Measurements from ENCODE around the gene UGCG. TPM values are rescaled to one million over a fixed set of nuclear protein-coding genes. Genes with fewer than 3 reads are reported as not detected.

Gene UGCG
- total and polyA plus RNA-seq, 2 of the 4 experiments (the other 2 are of a cell fraction) = 84.2 to 104 TPM

DNA sequence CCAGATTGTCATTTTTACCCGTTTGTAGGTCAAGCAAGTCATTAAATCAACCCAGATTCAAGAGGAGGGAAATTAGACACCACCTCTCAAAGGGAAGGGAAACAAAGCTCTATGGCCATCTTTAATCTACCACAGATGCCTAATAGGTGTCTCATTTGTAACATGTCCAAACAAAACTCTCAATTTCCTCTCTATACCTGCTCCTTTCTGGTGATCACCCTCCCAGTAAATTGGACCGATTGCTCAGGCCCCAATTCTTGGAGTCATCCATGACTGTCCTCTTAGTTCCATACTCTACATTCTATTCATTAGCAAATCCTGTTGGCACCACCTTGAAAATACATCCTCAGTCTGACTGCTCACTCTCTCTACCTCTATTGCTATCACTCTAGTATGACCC, 22.1 kb upstream of the UGCG start:
- Histone ChIP-seq H3K4ac (ENCODE audit: low read depth, low read length) (no peak overlapping the region), H4K8ac (ENCODE audit: low read depth in 2 of 2, low read length in 2 of 2) (no peak overlapping the region), H3K9ac (ENCODE audit: low read depth, low read length) (no peak overlapping the region), H3K79me1 (ENCODE audit: low read depth in 1 of 2, low read length in 2 of 2) (no peaks in the 10 kb centered on the region), H2BK15ac (ENCODE audit: low read depth, low read length) (no peak overlapping the region), H2BK20ac (ENCODE audit: low read depth, low read length) (no peak overlapping the region), H2AK5ac (ENCODE audit: low read depth, low read length) (no peak overlapping the region), H3K4me2 (ENCODE audit: low read depth, low read length) (no peak overlapping the region), H3K23ac (ENCODE audit: low read depth, low read length) (no peak overlapping the region), H2BK5ac (ENCODE audit: low read depth, low read length, poor library complexity, severe bottlenecking) (no peak overlapping the region), H3K27ac (ENCODE audit: insufficient read depth, low read length) (no peak overlapping the region), H3K4me1 (ENCODE audit: control insufficient read depth, insufficient read depth, low read length) (no peaks in the 10 kb centered on the region), H4K5ac (ENCODE audit: low read depth, low read length) (no peak overlapping the region), H3K27me3 (ENCODE audit: control insufficient read depth, insufficient read depth, low read length) (no peaks in the 10 kb centered on the region), H3K18ac (ENCODE audit: low read depth, low read length) (no peak overlapping the region), H3K36me3 (ENCODE audit: control insufficient read depth, insufficient read depth, low read length) (no peaks in the 10 kb centered on the region), H3K56ac (ENCODE audit: extremely low read depth, insufficient read depth, low read length) (no peak overlapping the region), H3K9me1 (ENCODE audit: insufficient read depth, low read length) (no peaks in the 10 kb centered on the region), H3K14ac (replicated peaks; ENCODE audit: low read depth, low read length) (no peak overlapping the region), H2AK9ac (replicated peaks; ENCODE audit: low read depth, low read length, poor library complexity) (no peak overlapping the region), H2BK120ac (ENCODE audit: low read depth, low read length) (no peak overlapping the region), H4K91ac (ENCODE audit: insufficient read depth, low read depth, low read length) (no peak overlapping the region), H4K20me1 (ENCODE audit: insufficient read depth, low read length) (no peaks in the 10 kb centered on the region), H3K9me3 (ENCODE audit: control insufficient read depth, insufficient read depth, low read length) (no peaks in the 10 kb centered on the region), H2AFZ (replicated peaks; ENCODE audit: low read length, poor library complexity) (no peak overlapping the region), H3K4me3 (ENCODE audit: insufficient read depth, low read depth, low read length) (no peak overlapping the region)
- TF ChIP-seq, protein P1, sequence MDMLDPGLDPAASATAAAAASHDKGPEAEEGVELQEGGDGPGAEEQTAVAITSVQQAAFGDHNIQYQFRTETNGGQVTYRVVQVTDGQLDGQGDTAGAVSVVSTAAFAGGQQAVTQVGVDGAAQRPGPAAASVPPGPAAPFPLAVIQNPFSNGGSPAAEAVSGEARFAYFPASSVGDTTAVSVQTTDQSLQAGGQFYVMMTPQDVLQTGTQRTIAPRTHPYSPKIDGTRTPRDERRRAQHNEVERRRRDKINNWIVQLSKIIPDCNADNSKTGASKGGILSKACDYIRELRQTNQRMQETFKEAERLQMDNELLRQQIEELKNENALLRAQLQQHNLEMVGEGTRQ (IDR thresholded peaks at IDR 0.05; ENCODE audit: low read depth, low read length) = no peak
- TF ChIP-seq NFE2L2 (IDR thresholded peaks at IDR 0.05; ENCODE audit: low read depth, low read length) = no peak
- TF ChIP-seq RFX5 (IDR thresholded peaks at IDR 0.05; ENCODE audit: low read depth, low read length) = no peak
- no peak for TF ChIP-seq RCOR1 (IDR thresholded peaks at IDR 0.05; ENCODE audit: insufficient replicate concordance, low read length)
- no peak for TF ChIP-seq CEBPB (IDR thresholded peaks at IDR 0.05; ENCODE audit: low read depth, low read length)
- TF ChIP-seq RAD21 (IDR thresholded peaks at IDR 0.05; ENCODE audit: low read length) = no peak
- no peak for TF ChIP-seq MAFK (IDR thresholded peaks at IDR 0.05; ENCODE audit: low read depth, low read length)
- TF ChIP-seq MXI1 (IDR thresholded peaks at IDR 0.05; ENCODE audit: borderline replicate concordance, low read depth, low read length) = no peak
- TF ChIP-seq, protein P2, sequence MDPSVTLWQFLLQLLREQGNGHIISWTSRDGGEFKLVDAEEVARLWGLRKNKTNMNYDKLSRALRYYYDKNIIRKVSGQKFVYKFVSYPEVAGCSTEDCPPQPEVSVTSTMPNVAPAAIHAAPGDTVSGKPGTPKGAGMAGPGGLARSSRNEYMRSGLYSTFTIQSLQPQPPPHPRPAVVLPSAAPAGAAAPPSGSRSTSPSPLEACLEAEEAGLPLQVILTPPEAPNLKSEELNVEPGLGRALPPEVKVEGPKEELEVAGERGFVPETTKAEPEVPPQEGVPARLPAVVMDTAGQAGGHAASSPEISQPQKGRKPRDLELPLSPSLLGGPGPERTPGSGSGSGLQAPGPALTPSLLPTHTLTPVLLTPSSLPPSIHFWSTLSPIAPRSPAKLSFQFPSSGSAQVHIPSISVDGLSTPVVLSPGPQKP (IDR thresholded peaks at IDR 0.05; ENCODE audit: borderline replicate concordance, low read depth, low read length) = no peak
- no peak for TF ChIP-seq CHD1 (IDR thresholded peaks at IDR 0.05; ENCODE audit: low read depth, low read length)
- TF ChIP-seq, protein P3, sequence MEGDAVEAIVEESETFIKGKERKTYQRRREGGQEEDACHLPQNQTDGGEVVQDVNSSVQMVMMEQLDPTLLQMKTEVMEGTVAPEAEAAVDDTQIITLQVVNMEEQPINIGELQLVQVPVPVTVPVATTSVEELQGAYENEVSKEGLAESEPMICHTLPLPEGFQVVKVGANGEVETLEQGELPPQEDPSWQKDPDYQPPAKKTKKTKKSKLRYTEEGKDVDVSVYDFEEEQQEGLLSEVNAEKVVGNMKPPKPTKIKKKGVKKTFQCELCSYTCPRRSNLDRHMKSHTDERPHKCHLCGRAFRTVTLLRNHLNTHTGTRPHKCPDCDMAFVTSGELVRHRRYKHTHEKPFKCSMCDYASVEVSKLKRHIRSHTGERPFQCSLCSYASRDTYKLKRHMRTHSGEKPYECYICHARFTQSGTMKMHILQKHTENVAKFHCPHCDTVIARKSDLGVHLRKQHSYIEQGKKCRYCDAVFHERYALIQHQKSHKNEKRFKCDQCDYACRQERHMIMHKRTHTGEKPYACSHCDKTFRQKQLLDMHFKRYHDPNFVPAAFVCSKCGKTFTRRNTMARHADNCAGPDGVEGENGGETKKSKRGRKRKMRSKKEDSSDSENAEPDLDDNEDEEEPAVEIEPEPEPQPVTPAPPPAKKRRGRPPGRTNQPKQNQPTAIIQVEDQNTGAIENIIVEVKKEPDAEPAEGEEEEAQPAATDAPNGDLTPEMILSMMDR (conservative IDR thresholded peaks at IDR 0.05; ENCODE audit: low read depth, low read length) = no peak
- TF ChIP-seq BHLHE40 (IDR thresholded peaks at IDR 0.05; ENCODE audit: low read depth, low read length) = no peak
- no peak for TF ChIP-seq MAZ (IDR thresholded peaks at IDR 0.05; ENCODE audit: borderline replicate concordance, low read depth, low read length)
- no peak for TF ChIP-seq POLR2A (IDR thresholded peaks at IDR 0.05; ENCODE audit: low read depth, low read length)
- TF ChIP-seq FOS (IDR thresholded peaks at IDR 0.05; ENCODE audit: low read depth, low read length) = no peak
- no peak for TF ChIP-seq SMC3 (IDR thresholded peaks at IDR 0.05; ENCODE audit: low read depth, low read length)
- BruUV-seq (replicated peaks) = no TSS peak
- CTCF ChIA-PET = no interaction called here
- in situ Hi-C loops (cut with MboI; ENCODE audit: low sequenced_read_pairs) = no loop called here
- dilution Hi-C loops (cut with HindIII; ENCODE audit: low sequenced_read_pairs, unreplicated experiment) = no loop called here
- DNase-seq (no peak), ATAC-seq (ENCODE audit: low read depth) (no peak)
- intact Hi-C loops (cut with micrococcal nuclease) = no loop called here
- POLR2A ChIA-PET (ENCODE audit: unreplicated experiment) = no interaction called here
- WGBS, 2 experiments (ENCODE audit: extremely low coverage in 2 of 2, insufficient read length in 1 of 2) = 100% methylated on average over 1 of the region's 2 CpGs; no CpG with 5 or more reads in 1 of the 2 experiments
